Measurements from ENCODE around the gene PLCL1. TPM values are rescaled to one million over a fixed set of nuclear protein-coding genes. Genes with fewer than 3 reads are reported as not detected.

Gene PLCL1
- total RNA-seq, 1 experiment from 2014 or later: not detected

DNA sequence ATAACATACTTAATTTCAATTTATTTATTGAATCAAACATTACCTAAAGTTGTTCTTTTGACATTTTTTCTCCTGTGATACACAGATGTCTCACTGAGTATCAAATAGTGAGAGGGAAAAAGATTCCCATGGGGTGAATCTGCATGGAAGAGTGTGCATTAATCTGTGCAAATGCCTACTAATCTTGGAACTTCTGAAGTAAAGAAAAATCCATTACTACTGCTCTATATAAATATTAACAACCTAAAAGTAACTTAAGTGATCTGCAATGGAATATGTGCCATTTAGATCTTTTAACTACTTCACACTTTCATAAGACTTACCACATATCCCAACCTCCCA is 125.5 kb downstream of the PLCL1 start:
- Histone ChIP-seq H3K9me3 (ENCODE audit: low read length) (no peaks in the 10 kb centered on the region), H3K4me3 (ENCODE audit: low read length) (no peak overlapping the region), H3K36me3 (ENCODE audit: insufficient read depth, low read length) (no peaks in the 10 kb centered on the region), H2AFZ (ENCODE audit: low read length) (no peak overlapping the region), H3K4me2 (ENCODE audit: low read depth, low read length, poor library complexity, severe bottlenecking) (no peak overlapping the region), H3K27ac (ENCODE audit: low read length) (no peak overlapping the region), H4K20me1 (ENCODE audit: insufficient read depth, low read depth, low read length) (no peaks in the 10 kb centered on the region), H3K27me3 (ENCODE audit: low read length) (no peaks in the 10 kb centered on the region), H3K79me2 (ENCODE audit: low read length) (no peaks in the 10 kb centered on the region), H3K4me1 (ENCODE audit: low read length) (no peaks in the 10 kb centered on the region), H3K9ac (ENCODE audit: low read length) (no peak overlapping the region), H3K9me2 (replicated peaks; ENCODE audit: insufficient read depth, low read length) (no peaks in the 10 kb centered on the region)
- DNase-seq: no peak

DNA sequence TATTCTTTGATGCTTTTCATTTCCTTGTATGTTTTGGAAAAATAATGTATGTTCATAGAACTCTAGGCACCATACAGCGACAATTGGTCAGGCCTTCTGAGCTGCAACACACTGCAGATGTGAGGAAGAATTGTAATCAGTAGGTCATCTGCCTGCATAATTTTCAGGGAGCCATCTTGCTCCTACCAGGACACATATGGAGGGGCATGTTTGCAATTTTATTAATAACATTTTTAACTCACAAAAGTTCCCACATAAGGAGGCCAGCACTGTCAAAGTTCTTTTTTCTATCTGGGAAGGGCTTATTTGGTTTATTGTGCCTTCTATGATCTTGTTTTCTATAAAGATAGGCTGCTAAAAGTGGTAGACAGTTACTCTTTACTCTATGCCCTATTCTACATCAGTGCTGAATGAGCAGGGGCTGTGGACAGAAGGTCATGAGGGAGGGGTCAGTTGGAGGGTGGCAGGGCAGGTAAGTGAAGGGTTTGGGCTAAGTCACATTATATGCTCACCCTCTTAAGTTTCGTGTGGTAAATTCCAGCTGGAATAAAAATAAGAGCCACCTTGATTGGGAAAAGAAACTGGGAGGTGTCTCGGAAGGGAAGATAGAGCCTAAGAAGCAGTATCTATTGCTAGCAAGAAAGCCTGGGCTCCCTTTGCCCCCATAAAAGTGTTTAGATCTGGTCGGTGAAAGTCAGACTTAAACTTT is 126.3 kb downstream of the PLCL1 start:
- Histone ChIP-seq H2AFZ (ENCODE audit: low read length) (no peak overlapping the region), H4K20me1 (ENCODE audit: insufficient read depth, low read depth, low read length) (no peaks in the 10 kb centered on the region), H3K9ac (ENCODE audit: low read length) (no peak overlapping the region), H3K4me3 (ENCODE audit: low read length) (no peak overlapping the region), H3K27me3 (ENCODE audit: low read length) (no peaks in the 10 kb centered on the region), H3K27ac (ENCODE audit: low read length) (no peak overlapping the region), H3K36me3 (ENCODE audit: insufficient read depth, low read length) (no peaks in the 10 kb centered on the region), H3K4me1 (ENCODE audit: low read length) (no peaks in the 10 kb centered on the region), H3K9me2 (replicated peaks; ENCODE audit: insufficient read depth, low read length) (no peaks in the 10 kb centered on the region), H3K9me3 (ENCODE audit: low read length) (no peaks in the 10 kb centered on the region), H3K79me2 (ENCODE audit: low read length) (no peaks in the 10 kb centered on the region), H3K4me2 (ENCODE audit: low read depth, low read length, poor library complexity, severe bottlenecking) (no peak overlapping the region)
- DNase-seq: no peak

DNA sequence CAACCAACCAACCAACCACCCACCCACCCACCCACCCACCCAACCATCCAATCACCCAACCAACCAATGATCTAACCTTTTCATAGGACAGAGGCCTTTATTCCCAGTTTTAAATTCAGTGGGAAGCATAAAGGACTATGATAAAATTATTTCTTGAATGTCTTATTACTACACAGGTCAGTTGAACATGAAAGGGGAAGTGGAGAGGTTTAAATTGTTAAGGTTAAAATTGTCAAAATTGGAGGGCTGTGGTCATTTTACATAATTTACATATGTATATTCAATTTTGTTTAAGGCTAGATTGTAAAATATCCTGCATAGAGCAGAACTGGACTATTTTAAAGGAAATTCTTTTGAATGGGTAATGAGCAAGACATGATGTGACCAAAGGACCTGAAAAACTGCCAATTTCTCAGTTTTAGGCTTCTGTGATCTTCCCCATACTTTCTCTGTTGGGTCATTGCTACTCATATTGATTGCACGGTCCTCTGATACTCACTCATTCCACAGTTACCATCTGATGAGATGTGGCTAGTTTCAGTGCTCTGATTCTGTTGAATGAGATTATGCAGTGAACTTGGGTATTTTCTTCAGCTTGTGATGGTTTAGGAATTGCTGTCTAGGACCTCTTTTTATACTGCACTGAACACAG is 127.4 kb downstream of the PLCL1 start:
- Histone ChIP-seq H3K36me3 (ENCODE audit: insufficient read depth, low read length) (no peaks in the 10 kb centered on the region), H2AFZ (ENCODE audit: low read length) (no peak overlapping the region), H3K4me1 (ENCODE audit: low read length) (no peaks in the 10 kb centered on the region), H3K4me2 (ENCODE audit: low read depth, low read length, poor library complexity, severe bottlenecking) (no peak overlapping the region), H4K20me1 (ENCODE audit: insufficient read depth, low read depth, low read length) (no peaks in the 10 kb centered on the region), H3K27ac (ENCODE audit: low read length) (no peak overlapping the region), H3K9ac (ENCODE audit: low read length) (no peak overlapping the region), H3K9me3 (ENCODE audit: low read length) (no peaks in the 10 kb centered on the region), H3K9me2 (replicated peaks; ENCODE audit: insufficient read depth, low read length) (no peaks in the 10 kb centered on the region), H3K27me3 (ENCODE audit: low read length) (no peaks in the 10 kb centered on the region), H3K4me3 (ENCODE audit: low read length) (no peak overlapping the region), H3K79me2 (ENCODE audit: low read length) (no peaks in the 10 kb centered on the region)
- no peak for DNase-seq

DNA sequence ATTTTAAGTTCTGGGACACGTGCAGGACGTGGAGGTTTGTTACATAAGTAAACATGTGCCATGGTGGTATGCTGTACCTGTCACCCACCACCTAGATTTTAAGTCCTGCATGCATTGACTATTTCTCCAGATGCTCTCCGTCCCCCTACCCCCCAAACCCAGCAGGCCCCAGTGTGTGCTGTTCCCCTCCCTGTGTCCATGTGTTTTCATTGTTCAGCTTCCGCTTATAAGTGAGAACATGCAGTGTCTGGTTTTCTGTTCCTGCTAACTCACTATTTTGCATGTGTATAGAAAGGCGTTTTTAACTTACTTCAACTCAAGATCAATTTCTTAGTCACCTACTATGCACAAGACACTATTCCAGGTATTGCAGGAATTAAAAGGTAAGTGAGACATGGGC is 128.0 kb downstream of the PLCL1 start:
- DNase-seq: no peak
- no peaks in the 10 kb centered on the region for H3K79me2 ChIP-seq (ENCODE audit: low read length)
- H3K9me3 ChIP-seq (ENCODE audit: low read length): no peaks in the 10 kb centered on the region
- H3K27me3 ChIP-seq (ENCODE audit: low read length): no peaks in the 10 kb centered on the region
- no peak overlapping the region for H3K4me2 ChIP-seq (ENCODE audit: low read depth, low read length, poor library complexity, severe bottlenecking)
- H4K20me1 ChIP-seq (ENCODE audit: insufficient read depth, low read depth, low read length): no peaks in the 10 kb centered on the region
- H3K36me3 ChIP-seq (ENCODE audit: insufficient read depth, low read length): no peaks in the 10 kb centered on the region
- H3K27ac ChIP-seq (ENCODE audit: low read length): no peak overlapping the region
- no peak overlapping the region for H3K4me3 ChIP-seq (ENCODE audit: low read length)
- no peak overlapping the region for H2AFZ ChIP-seq (ENCODE audit: low read length)
- no peaks in the 10 kb centered on the region for H3K4me1 ChIP-seq (ENCODE audit: low read length)
- no peaks in the 10 kb centered on the region for H3K9me2 ChIP-seq (replicated peaks; ENCODE audit: insufficient read depth, low read length)
- no peak overlapping the region for H3K9ac ChIP-seq (ENCODE audit: low read length)

DNA sequence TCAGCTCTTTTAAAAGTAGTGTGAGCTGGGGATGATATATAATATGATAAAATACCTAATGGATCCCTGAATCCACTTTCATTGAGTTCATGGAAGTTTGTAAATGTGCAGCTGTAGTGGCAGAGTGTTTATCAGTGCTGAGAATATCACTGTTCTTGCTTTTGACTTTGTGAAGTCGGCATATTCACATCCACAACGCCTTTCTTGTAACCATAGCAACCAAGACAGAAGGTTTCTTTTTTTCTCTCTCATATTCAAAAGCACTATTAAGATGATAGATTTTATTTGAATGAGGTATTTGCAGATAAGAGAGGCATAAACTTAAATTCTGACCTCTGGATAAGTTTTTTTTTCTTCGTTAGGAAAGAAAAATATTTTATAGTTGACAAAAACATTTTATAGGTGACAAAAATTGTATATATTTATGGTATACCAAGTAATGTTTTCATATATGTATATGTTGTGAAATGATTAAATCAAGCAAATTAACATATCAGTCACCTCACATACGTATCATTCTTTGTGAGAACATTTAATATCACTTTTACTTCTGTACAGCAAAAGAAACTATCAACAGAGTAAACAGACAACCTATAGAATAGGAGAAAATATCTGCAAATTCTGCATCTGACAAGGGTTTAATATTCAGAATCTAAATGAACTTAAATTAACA is 130.0 kb downstream of the PLCL1 start:
- Histone ChIP-seq H3K36me3 (ENCODE audit: insufficient read depth, low read length) (no peaks in the 10 kb centered on the region), H2AFZ (ENCODE audit: low read length) (no peak overlapping the region), H3K4me2 (ENCODE audit: low read depth, low read length, poor library complexity, severe bottlenecking) (no peak overlapping the region), H3K4me1 (ENCODE audit: low read length) (no peaks in the 10 kb centered on the region), H3K9me2 (replicated peaks; ENCODE audit: insufficient read depth, low read length) (no peaks in the 10 kb centered on the region), H4K20me1 (ENCODE audit: insufficient read depth, low read depth, low read length) (no peaks in the 10 kb centered on the region), H3K79me2 (ENCODE audit: low read length) (no peaks in the 10 kb centered on the region), H3K27me3 (ENCODE audit: low read length) (no peaks in the 10 kb centered on the region), H3K4me3 (ENCODE audit: low read length) (no peak overlapping the region), H3K27ac (ENCODE audit: low read length) (no peak overlapping the region), H3K9ac (ENCODE audit: low read length) (no peak overlapping the region), H3K9me3 (ENCODE audit: low read length) (no peaks in the 10 kb centered on the region)
- DNase-seq: no peak

DNA sequence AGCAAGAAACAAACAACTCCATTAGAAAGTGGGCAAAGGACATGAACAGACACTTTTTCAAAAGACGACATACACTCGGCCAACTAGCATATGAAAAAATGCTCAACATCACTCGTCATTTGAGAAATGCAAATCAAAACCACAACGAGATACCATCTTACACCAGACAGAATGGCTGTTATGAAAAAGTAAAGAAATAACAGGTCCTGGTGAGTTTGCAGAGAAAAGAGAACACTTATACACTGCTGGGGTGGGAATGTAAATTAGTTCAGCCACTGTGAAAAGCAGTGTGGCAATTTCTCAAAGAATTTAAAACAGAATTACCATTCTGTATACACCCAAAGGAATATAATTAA is 130.5 kb downstream of the PLCL1 start:
- no peaks in the 10 kb centered on the region for H3K4me1 ChIP-seq (ENCODE audit: low read length)
- H3K4me3 ChIP-seq (ENCODE audit: low read length): no peak overlapping the region
- H3K36me3 ChIP-seq (ENCODE audit: insufficient read depth, low read length): no peaks in the 10 kb centered on the region
- H3K79me2 ChIP-seq (ENCODE audit: low read length): no peaks in the 10 kb centered on the region
- H3K9me3 ChIP-seq (ENCODE audit: low read length): no peaks in the 10 kb centered on the region
- H3K27me3 ChIP-seq (ENCODE audit: low read length): no peaks in the 10 kb centered on the region
- H3K9me2 ChIP-seq (replicated peaks; ENCODE audit: insufficient read depth, low read length): no peaks in the 10 kb centered on the region
- H4K20me1 ChIP-seq (ENCODE audit: insufficient read depth, low read depth, low read length): no peaks in the 10 kb centered on the region
- no peak overlapping the region for H2AFZ ChIP-seq (ENCODE audit: low read length)
- H3K4me2 ChIP-seq (ENCODE audit: low read depth, low read length, poor library complexity, severe bottlenecking): no peak overlapping the region
- H3K9ac ChIP-seq (ENCODE audit: low read length): no peak overlapping the region
- H3K27ac ChIP-seq (ENCODE audit: low read length): no peak overlapping the region
- no peak for DNase-seq

DNA sequence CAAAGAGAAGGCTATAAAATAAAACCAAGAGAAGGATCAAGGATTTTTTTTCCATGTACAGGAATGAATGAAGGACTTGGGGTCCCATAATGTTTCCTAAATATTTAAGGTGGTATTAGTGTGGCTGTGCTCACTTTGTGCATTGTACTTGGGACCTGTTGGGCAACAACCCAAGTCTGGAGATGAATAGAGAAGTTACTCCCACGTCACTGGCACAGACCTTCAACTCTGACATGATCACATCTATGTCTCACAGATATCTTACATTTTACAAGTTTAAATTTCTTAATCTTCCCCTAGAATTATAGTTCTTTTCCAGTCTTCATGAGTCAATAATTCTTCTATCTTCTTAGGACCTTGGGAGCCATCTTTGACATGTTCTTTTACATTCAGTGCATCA is 133.4 kb downstream of the PLCL1 start:
- H3K4me2 ChIP-seq (ENCODE audit: low read depth, low read length, poor library complexity, severe bottlenecking): no peak overlapping the region
- H3K79me2 ChIP-seq (ENCODE audit: low read length): no peaks in the 10 kb centered on the region
- H3K36me3 ChIP-seq (ENCODE audit: insufficient read depth, low read length): no peaks in the 10 kb centered on the region
- no peaks in the 10 kb centered on the region for H3K9me3 ChIP-seq (ENCODE audit: low read length)
- no peak overlapping the region for H3K27ac ChIP-seq (ENCODE audit: low read length)
- no peak overlapping the region for H3K4me3 ChIP-seq (ENCODE audit: low read length)
- H3K9me2 ChIP-seq (replicated peaks; ENCODE audit: insufficient read depth, low read length): no peaks in the 10 kb centered on the region
- no peak overlapping the region for H3K9ac ChIP-seq (ENCODE audit: low read length)
- H3K4me1 ChIP-seq (ENCODE audit: low read length): no peaks in the 10 kb centered on the region
- H3K27me3 ChIP-seq (ENCODE audit: low read length): no peaks in the 10 kb centered on the region
- H2AFZ ChIP-seq (ENCODE audit: low read length): no peak overlapping the region
- H4K20me1 ChIP-seq (ENCODE audit: insufficient read depth, low read depth, low read length): no peaks in the 10 kb centered on the region
- no peak for DNase-seq

DNA sequence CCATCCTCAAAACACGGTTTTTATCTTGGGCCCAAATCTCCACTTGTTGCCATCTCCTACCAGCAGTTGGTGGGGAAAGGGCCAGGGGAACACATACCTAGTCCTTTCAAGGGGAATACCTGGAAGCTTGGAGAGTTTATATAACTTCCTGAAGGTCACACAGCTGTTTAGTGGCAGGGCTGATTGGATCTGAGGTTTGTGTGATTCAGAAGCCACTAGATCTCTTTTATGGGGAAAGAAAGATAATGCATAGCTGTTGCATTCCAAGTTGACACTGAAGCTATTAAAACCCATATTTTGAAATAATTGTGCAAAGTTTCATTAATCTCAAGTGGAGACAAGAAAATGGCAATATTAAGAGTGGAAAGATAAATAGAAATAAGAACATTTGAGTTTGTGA is 134.2 kb downstream of the PLCL1 start:
- no peak for DNase-seq
- H3K9me2 ChIP-seq (replicated peaks; ENCODE audit: insufficient read depth, low read length): no peaks in the 10 kb centered on the region
- H3K9me3 ChIP-seq (ENCODE audit: low read length): no peaks in the 10 kb centered on the region
- H2AFZ ChIP-seq (ENCODE audit: low read length): no peak overlapping the region
- no peaks in the 10 kb centered on the region for H4K20me1 ChIP-seq (ENCODE audit: insufficient read depth, low read depth, low read length)
- no peak overlapping the region for H3K4me2 ChIP-seq (ENCODE audit: low read depth, low read length, poor library complexity, severe bottlenecking)
- H3K36me3 ChIP-seq (ENCODE audit: insufficient read depth, low read length): no peaks in the 10 kb centered on the region
- H3K4me3 ChIP-seq (ENCODE audit: low read length): no peak overlapping the region
- H3K4me1 ChIP-seq (ENCODE audit: low read length): no peaks in the 10 kb centered on the region
- H3K27me3 ChIP-seq (ENCODE audit: low read length): no peaks in the 10 kb centered on the region
- H3K27ac ChIP-seq (ENCODE audit: low read length): no peak overlapping the region
- H3K79me2 ChIP-seq (ENCODE audit: low read length): no peaks in the 10 kb centered on the region
- no peak overlapping the region for H3K9ac ChIP-seq (ENCODE audit: low read length)
